ENCODE data around the gene GABARAP.

Gene GABARAP

GRCh38 chr17:7260651-7261378 is 18.6 kb upstream of the GABARAP start:
- Histone ChIP-seq H3K9me3 (ENCODE audit: control insufficient read depth, insufficient read depth, low read length) (no peaks in the 10 kb centered on the region), H3K4me1 (ENCODE audit: control insufficient read depth, insufficient read depth, low read length) (peaks cover 2% of the 10 kb centered on the region), H3K36me3 (ENCODE audit: control insufficient read depth, insufficient read depth, low read length) (peaks cover 11% of the 10 kb centered on the region; the same call in 1 of the 2 replicates), H3K27me3 (ENCODE audit: control insufficient read depth, insufficient read depth, low read length) (no peaks in the 10 kb centered on the region), H3K27ac (ENCODE audit: low read length) (no peak overlapping the region), H3K4me3 (ENCODE audit: low read length) (peak overlapping the region; percentile 98)
- DNase-seq (ENCODE audit: low read depth, low spot score): no peak
- WGBS (ENCODE audit: insufficient coverage, insufficient read length): no CpG with 5 or more reads among the region's 54 CpGs

GRCh38 chr17:7260151-7260550 is 17.9 kb upstream of the GABARAP start:
- no CpG with 5 or more reads among the region's 4 CpGs for WGBS (ENCODE audit: insufficient coverage, insufficient read length)
- no peak overlapping the region; the same call in 1 of the 2 replicates for H3K4me3 ChIP-seq (ENCODE audit: low read length)
- peaks cover 2% of the 10 kb centered on the region for H3K4me1 ChIP-seq (ENCODE audit: control insufficient read depth, insufficient read depth, low read length)

GRCh38 chr17:7259555-7259889 is 17.3 kb upstream of the GABARAP start:
- no peak for DNase-seq (ENCODE audit: low read depth, low spot score)
- Histone ChIP-seq H3K36me3 (ENCODE audit: control insufficient read depth, insufficient read depth, low read length) (peaks cover 13% of the 10 kb centered on the region; the same call in 1 of the 2 replicates), H3K4me1 (ENCODE audit: control insufficient read depth, insufficient read depth, low read length) (peaks cover 2% of the 10 kb centered on the region), H3K27ac (ENCODE audit: low read length) (no peak overlapping the region), H3K4me3 (ENCODE audit: low read length) (no peak overlapping the region), H3K27me3 (ENCODE audit: control insufficient read depth, insufficient read depth, low read length) (no peaks in the 10 kb centered on the region), H3K9me3 (ENCODE audit: control insufficient read depth, insufficient read depth, low read length) (no peaks in the 10 kb centered on the region)
- no CpG with 5 or more reads among the region's 6 CpGs for WGBS (ENCODE audit: insufficient coverage, insufficient read length)

More at GRCh38 chr17:7260151-7260550, 17.9 kb upstream of the GABARAP start:
- no peaks in the 10 kb centered on the region for H3K9me3 ChIP-seq (ENCODE audit: control insufficient read depth, insufficient read depth, low read length)
- H3K27me3 ChIP-seq (ENCODE audit: control insufficient read depth, insufficient read depth, low read length): no peaks in the 10 kb centered on the region
- H3K27ac ChIP-seq (ENCODE audit: low read length): no peak overlapping the region
- no peak for DNase-seq (ENCODE audit: low read depth, low spot score)
- H3K36me3 ChIP-seq (ENCODE audit: control insufficient read depth, insufficient read depth, low read length): peaks cover 11% of the 10 kb centered on the region; the same call in 1 of the 2 replicates

- no CpG with 5 or more reads among the region's 7 CpGs for WGBS (ENCODE audit: insufficient coverage, insufficient read length)
- Histone ChIP-seq H3K4me1 (ENCODE audit: control insufficient read depth, insufficient read depth, low read length) (peaks cover 2% of the 10 kb centered on the region), H3K9me3 (ENCODE audit: control insufficient read depth, insufficient read depth, low read length) (no peaks in the 10 kb centered on the region), H3K27me3 (ENCODE audit: control insufficient read depth, insufficient read depth, low read length) (no peaks in the 10 kb centered on the region), H3K4me3 (ENCODE audit: low read length) (no peak overlapping the region), H3K36me3 (ENCODE audit: control insufficient read depth, insufficient read depth, low read length) (peaks cover 14% of the 10 kb centered on the region; the same call in 1 of the 2 replicates), H3K27ac (ENCODE audit: low read length) (no peak overlapping the region)
- no peak for DNase-seq (ENCODE audit: low read depth, low spot score)
Observed at GRCh38 chr17:7258731-7259554, 16.7 kb upstream of the GABARAP start.

- peaks cover 14% of the 10 kb centered on the region; the same call in 1 of the 2 replicates for H3K36me3 ChIP-seq (ENCODE audit: control insufficient read depth, insufficient read depth, low read length)
- H3K27me3 ChIP-seq (ENCODE audit: control insufficient read depth, insufficient read depth, low read length): no peaks in the 10 kb centered on the region
- DNase-seq (ENCODE audit: low read depth, low spot score): no peak
- H3K4me3 ChIP-seq (ENCODE audit: low read length): no peak overlapping the region
- WGBS (ENCODE audit: insufficient coverage, insufficient read length): no CpG with 5 or more reads among the region's 8 CpGs
- H3K27ac ChIP-seq (ENCODE audit: low read length): no peak overlapping the region
- no peaks in the 10 kb centered on the region; the same call in 1 of the 2 replicates for H3K4me1 ChIP-seq (ENCODE audit: control insufficient read depth, insufficient read depth, low read length)
- no peaks in the 10 kb centered on the region for H3K9me3 ChIP-seq (ENCODE audit: control insufficient read depth, insufficient read depth, low read length)
Observed at GRCh38 chr17:7256766-7257456, 14.7 kb upstream of the GABARAP start.

GRCh38 chr17:7254511-7254910 is 12.3 kb upstream of the GABARAP start:
- no CpG with 5 or more reads among the region's 4 CpGs for WGBS (ENCODE audit: insufficient coverage, insufficient read length)
- no peak overlapping the region for H3K4me3 ChIP-seq (ENCODE audit: low read length)
- DNase-seq (ENCODE audit: low read depth, low spot score): no peak
- H3K36me3 ChIP-seq (ENCODE audit: control insufficient read depth, insufficient read depth, low read length): peaks cover 14% of the 10 kb centered on the region; the same call in 1 of the 2 replicates
- no peaks in the 10 kb centered on the region for H3K9me3 ChIP-seq (ENCODE audit: control insufficient read depth, insufficient read depth, low read length)
- no peak overlapping the region for H3K27ac ChIP-seq (ENCODE audit: low read length)
- H3K4me1 ChIP-seq (ENCODE audit: control insufficient read depth, insufficient read depth, low read length): no peaks in the 10 kb centered on the region
- no peaks in the 10 kb centered on the region for H3K27me3 ChIP-seq (ENCODE audit: control insufficient read depth, insufficient read depth, low read length)

GRCh38 chr17:7253082-7253481 is 10.8 kb upstream of the GABARAP start:
- H3K4me3 ChIP-seq (ENCODE audit: low read length): peak overlapping the region; percentile 87; the same call in 1 of the 2 replicates
- no CpG with 5 or more reads among the region's 5 CpGs for WGBS (ENCODE audit: insufficient coverage, insufficient read length)
- H3K27ac ChIP-seq (ENCODE audit: low read length): no peak overlapping the region
- no peak for DNase-seq (ENCODE audit: low read depth, low spot score)
- H3K9me3 ChIP-seq (ENCODE audit: control insufficient read depth, insufficient read depth, low read length): no peaks in the 10 kb centered on the region
- H3K36me3 ChIP-seq (ENCODE audit: control insufficient read depth, insufficient read depth, low read length): peaks cover 7% of the 10 kb centered on the region; the same call in 1 of the 2 replicates
- no peaks in the 10 kb centered on the region for H3K4me1 ChIP-seq (ENCODE audit: control insufficient read depth, insufficient read depth, low read length)
- H3K27me3 ChIP-seq (ENCODE audit: control insufficient read depth, insufficient read depth, low read length): no peaks in the 10 kb centered on the region

- Histone ChIP-seq H3K27me3 (ENCODE audit: control insufficient read depth, insufficient read depth, low read length) (no peaks in the 10 kb centered on the region), H3K4me3 (ENCODE audit: low read length) (peak within 1 kb of the TSS; percentile 87), H3K4me1 (ENCODE audit: control insufficient read depth, insufficient read depth, low read length) (no peaks in the 10 kb centered on the region), H3K9me3 (ENCODE audit: control insufficient read depth, insufficient read depth, low read length) (no peaks in the 10 kb centered on the region), H3K27ac (ENCODE audit: low read length) (no peak within 1 kb of the TSS), H3K36me3 (ENCODE audit: control insufficient read depth, insufficient read depth, low read length) (peaks cover 7% of the 10 kb centered on the region; the same call in 1 of the 2 replicates)
- WGBS (ENCODE audit: insufficient coverage, insufficient read length): no CpG with 5 or more reads among the region's 55 CpGs
- no peak for DNase-seq (ENCODE audit: low read depth, low spot score)
Observed at GRCh38 chr17:7252176-7253043, 10.2 kb upstream of the GABARAP start, which contains the start of gene ELP5. Gene ELP5, plus strand, starts transcription at chr17:7252215. Its CDS starts 336 bp downstream, at chr17:7252551.

- peak; percentile 95 for DNase-seq (ENCODE audit: low read depth, low spot score)
- Histone ChIP-seq H3K4me3 (ENCODE audit: low read length) (peak within 1 kb of the TSS; percentile 87), H3K9me3 (ENCODE audit: control insufficient read depth, insufficient read depth, low read length) (no peaks in the 10 kb centered on the region), H3K4me1 (ENCODE audit: control insufficient read depth, insufficient read depth, low read length) (no peaks in the 10 kb centered on the region), H3K27ac (ENCODE audit: low read length) (no peak within 1 kb of the TSS), H3K27me3 (ENCODE audit: control insufficient read depth, insufficient read depth, low read length) (no peaks in the 10 kb centered on the region), H3K36me3 (ENCODE audit: control insufficient read depth, insufficient read depth, low read length) (peaks cover 7% of the 10 kb centered on the region; the same call in 1 of the 2 replicates)
- no CpG with 5 or more reads among the region's 41 CpGs for WGBS (ENCODE audit: insufficient coverage, insufficient read length)
Observed at GRCh38 chr17:7251661-7252175, 9.5 kb upstream of the GABARAP start, which contains the start of gene CTDNEP1. Gene CTDNEP1, minus strand, starts transcription at chr17:7251734. Its CDS starts 438 bp downstream, at chr17:7251296.

All from iPS DF 6.9 (cell line).